PC-3 (cell line): ENCODE measurements around the gene SLC5A5. TPM values are rescaled to one million over a fixed set of nuclear protein-coding genes. Genes with fewer than 3 reads are reported as not detected.

Source experiments
- ATAC-seq: fragments of 200-7000 bp; cut with Tn5 transposase; 2 replicates; pipeline ENCODE4 v1.9.1; 2020; ENCODE audit warnings: mild to moderate bottlenecking, moderate library complexity
- BruUV-seq: library from RNA; stranded (reverse); fragments of 400-500 nt; replicated peaks from 2 replicates; lab custom pipeline; 2021; lab: Mats Ljungman, UMichigan
- CTCF ChIA-PET: fragments of 300-600 bp; sonication (Branson Sonifier 250); formaldehyde crosslinking; loops from one replicate; lab custom pipeline; 2022; ENCODE audit warnings: antibody characterized with exemption; lab: Charles Lee
- POLR2A ChIA-PET: fragments of 300-600 bp; sonication (Branson Sonifier 250); formaldehyde crosslinking; loops from one replicate; lab custom pipeline; 2022; ENCODE audit warnings: antibody characterized with exemption; ENCODE audit not compliant: unreplicated experiment; lab: Charles Lee
- DNase-seq: peaks from one replicate; pipeline ENCODE4 v3.0.0-alpha.2; 2015
- H2AFZ ChIP-seq: fragments of 300-600 bp; sonication (generic); 2 replicates; pipeline ENCODE4 v1.6.0; 2016; ENCODE audit warnings: antibody characterized with exemption, low read length
- H3F3A ChIP-seq: fragments of 300-600 bp; sonication (generic); one replicate; pipeline ENCODE4 v1.6.0; 2017; ENCODE audit warnings: antibody characterized with exemption, low read length, control low read depth, mild to moderate bottlenecking; ENCODE audit not compliant: unreplicated experiment
- H3K27ac ChIP-seq: fragments of 300-600 bp; sonication (generic); 2 replicates; pipeline ENCODE4 v1.5.1; 2016; ENCODE audit warnings: mild to moderate bottlenecking, low read length
- H3K27me3 ChIP-seq: fragments of 300-600 bp; sonication (generic); 2 replicates; pipeline ENCODE4 v1.6.1; 2016; ENCODE audit warnings: low read length, mixed read lengths
- H3K36me3 ChIP-seq: fragments of 300-600 bp; sonication (generic); 2 replicates; pipeline ENCODE4 v1.6.1; 2016; ENCODE audit warnings: low read depth, mixed run types, low read length, mixed read lengths
- H3K4me1 ChIP-seq: fragments of 300-600 bp; sonication (generic); 2 replicates; pipeline ENCODE4 v1.5.1; 2016; ENCODE audit warnings: low read length; ENCODE audit not compliant: insufficient read depth
- H3K4me2 ChIP-seq: fragments of 300-600 bp; sonication (generic); 2 replicates; pipeline ENCODE4 v1.6.0; 2016; ENCODE audit warnings: low read length
- H3K4me3 ChIP-seq: fragments of 300-600 bp; sonication (generic); 2 replicates; pipeline ENCODE4 v1.5.1; 2016; ENCODE audit warnings: mild to moderate bottlenecking, low read length, mixed read lengths
- H3K79me2 ChIP-seq: fragments of 300-600 bp; sonication (generic); 2 replicates; pipeline ENCODE4 v1.6.1; 2017; ENCODE audit warnings: low read length, mixed read lengths
- H3K9ac ChIP-seq: fragments of 300-600 bp; sonication (generic); 2 replicates; pipeline ENCODE4 v1.6.0; 2016; ENCODE audit warnings: mild to moderate bottlenecking, low read length
- H3K9me2 ChIP-seq: fragments of 300-600 bp; sonication (generic); replicated peaks from 2 replicates; pipeline ENCODE4 v1.6.1; 2016; ENCODE audit warnings: mixed run types, low read length, mixed read lengths
- H3K9me3 ChIP-seq: fragments of 300-600 bp; sonication (generic); 2 replicates; pipeline ENCODE4 v1.6.1; 2016; ENCODE audit warnings: low read length, mixed read lengths
- H4K20me1 ChIP-seq: fragments of 300-600 bp; sonication (generic); 2 replicates; pipeline ENCODE4 v1.6.1; 2016; ENCODE audit warnings: low read length, mixed read lengths
- EZH2 ChIP-seq: fragments of 300-600 bp; sonication (generic); IDR thresholded peaks from one replicate; pipeline ENCODE4 v1.6.1; 2017; ENCODE audit warnings: antibody characterized with exemption, mild to moderate bottlenecking, low read length; ENCODE audit not compliant: unreplicated experiment
- EZH2phosphoT487 ChIP-seq: fragments of 300-600 bp; sonication (generic); IDR thresholded peaks from 2 replicates; pipeline ENCODE4 v1.6.1; 2018; ENCODE audit warnings: mild to moderate bottlenecking, antibody characterized with exemption, low read length, borderline replicate concordance
- intact Hi-C: fragments of 100-400 bp; cut with micrococcal nuclease; formaldehyde crosslinking; loops from 2 replicates; pipeline ENCODE4 v1.9.0; 2023
- total RNA-seq: library from RNA; depleted of rRNA; stranded (reverse); fragments of >200 nt; gene quantifications from 2 replicates; pipeline ENCODE4 v1.2.3, GENCODE V29; 2014
- TF ChIP-seq, protein P1 (sequence below): fragments of 300-600 bp; sonication (generic); conservative IDR thresholded peaks from 2 replicates; pipeline ENCODE4 v1.5.1; 2017; ENCODE audit warnings: antibody characterized with exemption, low read depth, mild to moderate bottlenecking, low read length

Gene SLC5A5
- total RNA-seq, 1 experiment from 2014 or later, result not detected

GRCh38 chr19:17936379-17936778 lies 64.6 kb downstream of the SLC5A5 start:
- Histone ChIP-seq H2AFZ (no peak overlapping the region), H3K9me2 (no peaks in the 10 kb centered on the region), H3K4me2 (no peak overlapping the region), H3K4me3 (no peak overlapping the region), H3K27ac (no peak overlapping the region), H3K36me3 (peaks cover 3% of the 10 kb centered on the region; the same call in 1 of the 2 replicates), H4K20me1 (no peaks in the 10 kb centered on the region), H3K9me3 (no peaks in the 10 kb centered on the region), H3K27me3 (no peaks in the 10 kb centered on the region), H3K79me2 (peaks cover 22% of the 10 kb centered on the region), H3K9ac (no peak overlapping the region), H3F3A (no peaks in the 10 kb centered on the region), H3K4me1 (peaks cover 13% of the 10 kb centered on the region)
- ChIA-PET CTCF (no interaction called here), POLR2A (no interaction called here)
- TF ChIP-seq, protein P1, sequence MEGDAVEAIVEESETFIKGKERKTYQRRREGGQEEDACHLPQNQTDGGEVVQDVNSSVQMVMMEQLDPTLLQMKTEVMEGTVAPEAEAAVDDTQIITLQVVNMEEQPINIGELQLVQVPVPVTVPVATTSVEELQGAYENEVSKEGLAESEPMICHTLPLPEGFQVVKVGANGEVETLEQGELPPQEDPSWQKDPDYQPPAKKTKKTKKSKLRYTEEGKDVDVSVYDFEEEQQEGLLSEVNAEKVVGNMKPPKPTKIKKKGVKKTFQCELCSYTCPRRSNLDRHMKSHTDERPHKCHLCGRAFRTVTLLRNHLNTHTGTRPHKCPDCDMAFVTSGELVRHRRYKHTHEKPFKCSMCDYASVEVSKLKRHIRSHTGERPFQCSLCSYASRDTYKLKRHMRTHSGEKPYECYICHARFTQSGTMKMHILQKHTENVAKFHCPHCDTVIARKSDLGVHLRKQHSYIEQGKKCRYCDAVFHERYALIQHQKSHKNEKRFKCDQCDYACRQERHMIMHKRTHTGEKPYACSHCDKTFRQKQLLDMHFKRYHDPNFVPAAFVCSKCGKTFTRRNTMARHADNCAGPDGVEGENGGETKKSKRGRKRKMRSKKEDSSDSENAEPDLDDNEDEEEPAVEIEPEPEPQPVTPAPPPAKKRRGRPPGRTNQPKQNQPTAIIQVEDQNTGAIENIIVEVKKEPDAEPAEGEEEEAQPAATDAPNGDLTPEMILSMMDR, result no peak
- TF ChIP-seq EZH2, result no peak
- TF ChIP-seq EZH2phosphoT487, result no peak
- DNase-seq, result no peak
- no peak for ATAC-seq
- BruUV-seq, result no TSS peak
- intact Hi-C loops, result no loop called here

DNA sequence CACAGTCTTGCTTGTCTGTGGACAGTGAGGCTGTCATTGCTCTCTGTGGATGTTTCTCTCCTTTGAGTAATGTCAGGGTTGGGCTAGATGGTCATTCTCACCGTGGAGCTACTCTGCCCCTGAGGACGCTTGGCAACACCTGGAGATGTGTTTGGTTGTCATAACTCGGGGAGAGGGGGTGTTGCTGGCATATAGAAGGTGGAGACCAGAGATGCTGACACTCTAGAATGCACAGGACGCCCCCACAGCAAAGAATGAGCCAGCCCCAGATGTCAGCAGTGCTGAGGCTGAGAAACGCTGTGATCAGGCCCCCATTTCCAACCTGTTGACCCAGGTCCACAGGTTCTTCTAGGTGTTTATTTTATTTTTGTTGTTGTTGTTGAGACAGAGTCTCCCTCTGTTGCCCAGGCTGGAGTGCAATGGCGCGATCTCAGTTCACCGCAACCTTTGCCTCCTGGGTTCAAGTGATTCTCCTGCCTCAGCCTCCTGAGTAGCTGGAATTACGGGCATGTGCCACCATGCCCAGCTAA lies 65.7 kb downstream of the SLC5A5 start:
- Histone ChIP-seq H3K27me3 (no peaks in the 10 kb centered on the region), H3K36me3 (peaks cover 3% of the 10 kb centered on the region; the same call in 1 of the 2 replicates), H3K4me1 (peaks cover 13% of the 10 kb centered on the region), H2AFZ (no peak overlapping the region), H3K9me3 (no peaks in the 10 kb centered on the region), H3K79me2 (peaks cover 22% of the 10 kb centered on the region), H3K4me2 (no peak overlapping the region), H3K27ac (no peak overlapping the region), H3K9ac (no peak overlapping the region), H3K4me3 (no peak overlapping the region), H4K20me1 (no peaks in the 10 kb centered on the region), H3F3A (no peaks in the 10 kb centered on the region), H3K9me2 (no peaks in the 10 kb centered on the region)
- intact Hi-C loops, result no loop called here
- ChIA-PET POLR2A (interaction anchor here (0.5 to 0.6 kb wide), 2 partner anchors 68 to 92 kb away, joined by 6 to 13 read pairs; no protein-coding TSS in a partner anchor), CTCF (interaction anchor here (0.6 to 1.2 kb wide), 7 partner anchors 11 to 559 kb away, joined by 3 to 18 read pairs (median 6); partner anchors contain the start of genes RPL18A and SLC5A5)
- ATAC-seq, result no peak
- BruUV-seq, result no TSS peak
- TF ChIP-seq EZH2phosphoT487, result no peak
- no peak for TF ChIP-seq EZH2
- TF ChIP-seq, protein P1, result no peak
- DNase-seq, result no peak
